Stimulated activated CD8-positive, alpha-beta memory T cell treated with anti-CD3 and anti-CD28 coated beads, Interleukin-15, amount 100 ng/mL, for 4 hours (primary cell): ENCODE data around the gene EDEM1.
"Not testable (repeated sequence)": the region's sequence is repeated elsewhere in the genome, so short reads cannot be mapped to it uniquely, and the experiment has no call there.

Source experiments
- DNase-seq, 2 donors: peaks; one replicate each; pipeline ENCODE4 v3.0.0-alpha.2; 2020; ENCODE audit warnings: low read depth in 2 of 2

The EDEM1 gene

GRCh38 chr3:5172018-5172417, 15.5 kb upstream of the EDEM1 start:
- no peak for DNase-seq

- DNase-seq = not testable (repeated sequence)
These were observed 8.5 kb upstream of the EDEM1 start for GRCh38 chr3:5179036-5179435.

GRCh38 chr3:5181469-5182141, 5.9 kb upstream of the EDEM1 start:
- DNase-seq = no peak

DNA sequence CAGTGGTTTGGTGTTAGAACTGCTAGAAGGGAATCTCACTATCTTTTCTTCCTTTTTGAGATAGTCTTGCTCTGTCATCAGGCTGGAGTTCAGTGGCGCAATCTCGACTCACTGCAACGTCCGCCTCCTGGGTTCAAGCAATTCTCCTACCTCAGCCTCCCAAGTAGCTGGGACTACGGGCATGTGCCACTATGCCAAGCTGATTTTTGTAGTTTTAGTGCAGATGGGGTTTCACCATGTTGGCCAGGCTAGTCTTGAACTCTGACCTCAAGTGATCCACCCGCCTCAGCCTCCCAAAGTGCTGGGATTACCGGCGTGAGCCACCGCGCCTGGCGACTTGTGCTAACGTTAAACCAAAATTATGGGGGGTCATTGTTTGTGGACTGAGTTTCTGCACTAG, 3.8 kb upstream of the EDEM1 start:
- not testable (repeated sequence) for DNase-seq

GRCh38 chr3:5184499-5184898, 3.0 kb upstream of the EDEM1 start:
- no peak for DNase-seq

DNA sequence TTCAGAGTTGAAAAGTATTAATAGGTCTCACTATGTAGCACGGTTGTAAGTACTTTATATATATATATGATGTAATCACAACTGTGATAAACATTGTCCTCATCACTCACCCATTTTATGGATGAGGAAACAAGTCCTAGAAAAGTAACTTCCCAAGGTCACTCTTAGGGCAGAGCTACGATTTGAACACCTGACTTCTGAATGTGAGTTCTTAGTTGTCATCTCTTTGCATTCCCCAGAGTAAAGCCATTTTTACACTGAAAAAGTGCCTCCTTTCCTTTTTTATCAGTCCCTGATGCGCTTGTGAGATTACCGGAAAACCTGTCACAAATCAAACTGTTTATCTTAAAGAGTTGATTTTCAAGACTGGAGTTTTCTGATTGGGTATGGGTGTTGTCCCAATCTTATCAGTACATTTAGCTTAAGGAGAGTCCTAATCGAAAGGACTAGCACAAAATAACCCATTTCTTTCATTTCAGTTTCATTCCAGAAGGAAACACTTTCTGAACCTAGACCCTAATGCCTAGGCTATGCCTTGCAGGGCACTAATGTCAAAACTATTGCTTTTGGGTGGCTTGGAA, 2.3 kb upstream of the EDEM1 start:
- DNase-seq = no peak

GRCh38 chr3:5186089-5186857, 1.2 kb upstream of the EDEM1 start:
- no peak for DNase-seq

DNA sequence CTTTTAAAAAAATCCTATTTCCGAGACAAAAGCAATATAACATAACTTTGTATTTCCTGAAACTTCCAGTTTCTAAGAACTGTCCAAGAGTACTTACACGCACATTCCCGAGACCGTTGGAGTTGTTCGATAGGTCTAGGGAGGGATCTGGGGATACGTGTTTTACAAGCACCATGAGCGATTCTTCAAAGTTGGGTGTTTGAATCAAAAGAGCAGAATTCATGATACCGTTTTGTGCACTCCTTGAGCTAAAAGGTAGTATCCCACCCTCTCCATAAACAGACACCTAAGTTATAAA, 700 bp upstream of the EDEM1 start:
- no peak for DNase-seq

GRCh38 chr3:5187920-5188418, 462 bp downstream of the EDEM1 start:
- DNase-seq = peak in 1 of 2 donors; percentile 38

- peak; percentile 22 to 44 for DNase-seq
These were observed 1.1 kb downstream of the EDEM1 start for GRCh38 chr3:5188419-5189221.

DNA sequence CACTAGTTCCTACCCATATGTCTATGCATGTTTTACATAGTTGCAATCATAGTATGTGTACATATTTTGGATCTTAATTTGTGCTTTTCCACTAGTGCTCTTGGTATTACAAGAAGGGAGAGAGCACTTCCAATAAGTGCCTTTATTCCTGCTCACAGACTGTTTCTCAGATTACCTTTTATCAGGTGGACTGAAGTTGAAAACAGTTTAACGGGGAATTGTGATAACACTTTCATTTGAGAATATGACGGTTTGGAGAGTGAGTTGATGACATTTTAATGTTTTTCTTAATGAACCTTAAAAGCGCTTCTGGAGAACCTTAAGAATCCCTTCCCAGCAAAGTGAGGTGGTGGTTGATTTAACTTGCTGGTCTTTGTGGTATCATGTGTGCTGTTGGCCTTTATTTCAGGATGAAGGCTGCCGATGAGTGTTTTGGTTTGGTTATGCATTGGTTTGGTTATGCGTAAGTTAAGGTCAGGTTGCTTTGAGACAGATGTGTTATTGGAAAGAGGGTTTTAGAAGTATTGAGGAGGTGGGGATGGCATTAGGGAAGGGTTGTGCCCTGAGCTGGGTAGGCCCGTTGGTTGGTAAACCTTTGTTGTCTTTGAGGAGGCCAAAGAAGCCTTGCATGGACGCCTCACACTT, 2.8 kb downstream of the EDEM1 start:
- DNase-seq = no peak

GRCh38 chr3:5191555-5192304, 4.2 kb downstream of the EDEM1 start:
- no peak for DNase-seq

DNA sequence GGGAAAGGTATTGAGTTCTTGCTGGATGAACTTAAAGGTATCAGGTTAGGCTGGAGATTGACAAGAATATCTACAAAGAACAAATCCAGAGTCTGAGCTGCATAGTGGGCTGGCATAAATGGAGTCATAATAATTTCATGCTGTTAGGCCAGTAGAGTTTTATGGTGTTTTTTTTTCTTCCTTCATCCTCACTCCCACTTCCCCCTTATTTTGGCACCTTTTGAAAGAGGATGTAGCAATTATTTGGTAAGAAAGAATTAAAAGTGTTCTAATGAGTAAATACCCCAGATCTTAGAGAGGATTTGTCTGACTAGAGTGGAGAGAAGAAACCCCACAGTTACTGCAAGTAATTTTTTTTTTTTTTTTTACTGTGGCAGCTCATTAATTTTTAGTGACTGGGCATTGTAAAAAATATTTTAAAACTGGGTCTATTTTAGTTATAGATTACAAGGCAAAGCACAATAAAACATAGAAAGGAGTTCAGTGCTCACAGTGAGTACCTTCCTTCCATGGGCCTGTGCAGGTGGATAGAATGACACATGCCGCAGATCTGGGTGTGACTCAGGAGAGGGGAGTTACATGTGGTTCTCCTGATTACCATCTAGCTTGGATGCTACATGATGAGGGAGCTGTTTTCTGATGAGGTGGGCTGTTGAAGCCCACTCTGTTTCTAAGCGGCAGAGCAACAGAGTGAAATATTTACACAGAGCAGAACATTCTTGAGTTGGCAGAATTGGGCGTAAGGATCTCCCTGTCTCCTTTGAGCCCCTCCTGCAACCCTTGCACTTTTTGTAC, 5.3 kb downstream of the EDEM1 start:
- no peak for DNase-seq

GRCh38 chr3:5194341-5194740, 6.8 kb downstream of the EDEM1 start:
- no peak for DNase-seq

DNA sequence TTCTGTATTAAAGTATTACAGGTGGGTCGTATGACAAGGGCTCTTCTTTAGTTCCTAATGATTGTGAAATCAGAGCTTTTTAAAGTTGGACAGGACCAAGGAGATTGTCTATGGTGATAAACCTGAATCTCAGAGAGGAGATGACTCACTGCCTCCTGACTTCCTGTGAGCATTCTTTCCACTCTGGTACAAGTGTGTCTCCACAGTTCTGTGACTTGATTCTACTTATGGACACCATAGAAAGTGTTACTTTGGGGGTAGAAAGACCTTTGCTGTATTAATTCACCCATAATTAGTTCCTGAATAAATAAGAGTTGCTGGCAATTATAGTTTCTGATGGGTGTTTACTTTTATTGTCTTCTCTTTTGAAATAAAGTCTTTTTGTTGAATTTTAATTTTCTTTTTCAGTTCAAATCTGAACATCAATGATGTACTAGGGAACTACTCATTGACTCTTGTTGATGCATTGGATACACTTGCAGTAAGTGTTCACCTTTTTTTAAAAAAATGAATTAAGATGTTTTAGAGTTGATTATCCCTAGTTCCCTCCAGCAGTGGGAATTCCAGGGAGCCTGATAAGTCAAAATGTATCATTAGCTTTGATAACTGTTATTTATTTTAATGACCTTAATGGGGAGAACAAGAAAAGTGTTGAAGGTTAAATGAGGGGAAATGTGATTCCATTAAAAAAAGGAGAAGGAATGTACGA, 7.4 kb downstream of the EDEM1 start:
- peak in 1 of 2 donors; percentile 48 for DNase-seq

DNA sequence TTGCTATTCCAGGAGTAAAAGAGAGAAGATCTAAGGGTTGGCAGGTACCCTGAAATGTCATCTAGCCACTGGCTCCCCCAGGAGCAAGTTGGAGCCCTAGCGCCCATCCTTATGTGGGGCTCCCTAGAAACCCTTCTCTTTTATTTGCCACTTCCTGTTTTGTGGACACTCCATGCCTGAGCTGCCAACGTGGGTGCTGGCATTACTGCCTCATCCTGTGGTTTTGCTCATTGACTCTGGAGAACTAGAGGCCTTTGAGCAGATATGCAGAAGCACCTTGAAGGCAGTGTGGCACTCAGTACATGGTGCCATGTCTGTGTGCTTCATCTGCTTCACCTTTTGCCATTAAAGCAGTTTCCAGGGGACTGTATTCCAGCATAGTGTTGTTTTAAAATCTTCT, 8.1 kb downstream of the EDEM1 start:
- DNase-seq = no peak

- DNase-seq = no peak
These were observed 9.5 kb downstream of the EDEM1 start for GRCh38 chr3:5197022-5197421.

GRCh38 chr3:5197470-5198312, 10.2 kb downstream of the EDEM1 start:
- DNase-seq = no peak

DNA sequence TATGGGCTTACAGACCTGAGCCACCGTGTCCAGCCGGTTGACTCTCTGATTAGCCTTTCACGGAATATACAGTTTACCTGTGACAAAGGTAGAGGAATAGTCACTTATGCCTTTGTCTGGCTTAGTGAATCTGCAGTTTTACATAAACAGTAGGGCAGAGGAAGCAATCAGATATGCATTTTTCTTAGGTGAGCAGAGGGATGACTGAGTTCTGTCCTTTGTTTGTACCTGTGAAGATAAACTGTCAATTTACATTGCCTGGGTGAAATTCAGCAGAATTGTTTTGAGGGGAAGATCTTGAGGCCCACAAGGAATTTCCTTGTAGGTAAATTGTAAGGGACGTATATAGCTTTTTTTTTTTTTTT, 10.8 kb downstream of the EDEM1 start:
- no peak for DNase-seq
